Chondrocyte (in vitro differentiated cells): ENCODE measurements around the gene MEI1. TPM values are rescaled to one million over a fixed set of nuclear protein-coding genes. Genes with fewer than 3 reads are reported as not detected.
A peak's percentile ranks its signal among the peaks of the same experiment; 100 is the strongest.

ENCODE experiments used
- DNase-seq: peaks from one replicate; pipeline ENCODE4 v3.0.0; 2021; ENCODE audit warnings: mixed read lengths, low spot score
- H3K27ac Mint-ChIP-seq: one replicate; pipeline ENCODE4 v1.8.0; 2021; ENCODE audit warnings: mild to moderate bottlenecking, moderate library complexity, mixed read lengths; ENCODE audit not compliant: unreplicated experiment
- H3K27me3 Mint-ChIP-seq: 2 replicates; pipeline ENCODE4 v1.8.0; 2021; ENCODE audit warnings: low read depth, mixed read lengths
- H3K36me3 Mint-ChIP-seq: 2 replicates; pipeline ENCODE4 v1.8.0; 2021; ENCODE audit warnings: low read depth, mixed read lengths
- H3K4me1 Mint-ChIP-seq: 2 replicates; pipeline ENCODE4 v1.8.0; 2021; ENCODE audit warnings: low read depth, mild to moderate bottlenecking, mixed read lengths
- H3K4me3 Mint-ChIP-seq: one replicate; pipeline ENCODE4 v1.8.0; 2021; ENCODE audit warnings: mild to moderate bottlenecking, moderate library complexity, mixed read lengths; ENCODE audit not compliant: unreplicated experiment
- H3K9me3 Mint-ChIP-seq: 2 replicates; pipeline ENCODE4 v1.8.0; 2021; ENCODE audit warnings: low read depth, mixed read lengths
- total RNA-seq: library from RNA; stranded (reverse); gene quantifications from 3 replicates; pipeline ENCODE4 v1.2.1, GENCODE V29; 2021
- TF ChIP-seq, protein P1 (sequence below): fragments of 200-600 bp; sonication (generic); IDR thresholded peaks from 2 replicates; pipeline ENCODE4 v1.5.0; 2021; ENCODE audit warnings: antibody characterized with exemption, mild to moderate bottlenecking, moderate library complexity

MEI1 gene
- total RNA-seq, 1 donor from 2014 or later: 0.40 TPM

GRCh38 chr22:41801147-41801819, 102.0 kb downstream of the MEI1 start:
- Mint-ChIP-seq H3K36me3 (no peaks in the 10 kb centered on the region), H3K27ac (peak overlapping the region; percentile 74), H3K9me3 (no peaks in the 10 kb centered on the region), H3K27me3 (no peaks in the 10 kb centered on the region), H3K4me3 (peak overlapping the region; percentile 94), H3K4me1 (peaks cover 22% of the 10 kb centered on the region)
- no peak for DNase-seq
- TF ChIP-seq, protein P1, sequence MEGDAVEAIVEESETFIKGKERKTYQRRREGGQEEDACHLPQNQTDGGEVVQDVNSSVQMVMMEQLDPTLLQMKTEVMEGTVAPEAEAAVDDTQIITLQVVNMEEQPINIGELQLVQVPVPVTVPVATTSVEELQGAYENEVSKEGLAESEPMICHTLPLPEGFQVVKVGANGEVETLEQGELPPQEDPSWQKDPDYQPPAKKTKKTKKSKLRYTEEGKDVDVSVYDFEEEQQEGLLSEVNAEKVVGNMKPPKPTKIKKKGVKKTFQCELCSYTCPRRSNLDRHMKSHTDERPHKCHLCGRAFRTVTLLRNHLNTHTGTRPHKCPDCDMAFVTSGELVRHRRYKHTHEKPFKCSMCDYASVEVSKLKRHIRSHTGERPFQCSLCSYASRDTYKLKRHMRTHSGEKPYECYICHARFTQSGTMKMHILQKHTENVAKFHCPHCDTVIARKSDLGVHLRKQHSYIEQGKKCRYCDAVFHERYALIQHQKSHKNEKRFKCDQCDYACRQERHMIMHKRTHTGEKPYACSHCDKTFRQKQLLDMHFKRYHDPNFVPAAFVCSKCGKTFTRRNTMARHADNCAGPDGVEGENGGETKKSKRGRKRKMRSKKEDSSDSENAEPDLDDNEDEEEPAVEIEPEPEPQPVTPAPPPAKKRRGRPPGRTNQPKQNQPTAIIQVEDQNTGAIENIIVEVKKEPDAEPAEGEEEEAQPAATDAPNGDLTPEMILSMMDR: no peak

DNA sequence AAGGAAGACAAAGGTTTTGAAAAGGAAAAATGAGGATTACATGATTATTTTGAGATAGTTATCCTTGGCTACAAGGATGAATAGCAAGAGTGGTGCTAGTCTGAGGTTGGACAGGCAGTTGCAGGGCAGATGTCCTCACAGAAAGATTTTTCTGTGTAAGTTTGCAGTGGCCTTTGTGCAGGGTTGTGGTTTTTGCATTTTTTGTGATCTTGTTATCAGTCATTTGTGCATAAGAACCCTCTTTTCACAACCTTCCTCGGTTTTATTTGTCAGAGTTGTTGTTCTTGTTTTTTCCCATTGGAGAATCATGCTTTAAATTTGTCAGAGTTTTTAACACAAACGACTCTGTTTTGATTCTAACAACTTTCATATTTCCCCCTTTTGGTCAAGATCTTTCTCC, 102.6 kb downstream of the MEI1 start:
- no peaks in the 10 kb centered on the region for H3K9me3 Mint-ChIP-seq
- no peak for DNase-seq
- H3K27ac Mint-ChIP-seq: no peak overlapping the region

GRCh38 chr22:41805639-41806038, 106.3 kb downstream of the MEI1 start:
- Mint-ChIP-seq H3K36me3 (peaks cover 2% of the 10 kb centered on the region), H3K9me3 (no peaks in the 10 kb centered on the region), H3K4me1 (peaks cover 13% of the 10 kb centered on the region), H3K27me3 (no peaks in the 10 kb centered on the region), H3K4me3 (no peak overlapping the region), H3K27ac (no peak overlapping the region)
- TF ChIP-seq, protein P1: no peak
- no peak for DNase-seq

More for the DNA sequence above, 102.6 kb downstream of the MEI1 start:
- Mint-ChIP-seq H3K4me3 (peak overlapping the region; percentile 94), H3K27me3 (no peaks in the 10 kb centered on the region), H3K36me3 (no peaks in the 10 kb centered on the region), H3K4me1 (peaks cover 22% of the 10 kb centered on the region)
- TF ChIP-seq, protein P1: no peak

DNA sequence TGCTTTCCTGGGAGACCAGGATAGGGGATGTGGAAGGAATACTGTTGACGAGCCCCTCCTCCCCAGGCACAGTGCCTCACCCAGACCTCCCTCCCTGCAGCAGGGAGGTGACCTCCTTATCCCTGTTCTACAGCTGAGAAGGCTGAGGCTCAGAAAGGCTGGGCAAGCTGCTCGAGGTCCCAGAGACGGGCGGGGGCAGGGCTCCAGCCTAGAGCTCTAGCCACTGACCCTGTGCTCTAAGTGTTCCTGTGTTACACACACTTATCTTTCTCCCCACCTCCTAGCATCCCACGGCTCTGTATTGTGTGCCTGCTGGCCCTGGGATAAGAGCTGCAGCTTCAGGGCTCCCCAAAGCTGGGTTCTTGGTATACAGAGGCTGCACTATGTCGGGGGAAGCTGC, 109.1 kb downstream of the MEI1 start:
- no peak for DNase-seq
- Mint-ChIP-seq H3K4me3 (no peak overlapping the region), H3K27ac (no peak overlapping the region), H3K4me1 (no peaks in the 10 kb centered on the region), H3K9me3 (no peaks in the 10 kb centered on the region), H3K27me3 (no peaks in the 10 kb centered on the region), H3K36me3 (peaks cover 2% of the 10 kb centered on the region)
- TF ChIP-seq, protein P1: no peak

DNA sequence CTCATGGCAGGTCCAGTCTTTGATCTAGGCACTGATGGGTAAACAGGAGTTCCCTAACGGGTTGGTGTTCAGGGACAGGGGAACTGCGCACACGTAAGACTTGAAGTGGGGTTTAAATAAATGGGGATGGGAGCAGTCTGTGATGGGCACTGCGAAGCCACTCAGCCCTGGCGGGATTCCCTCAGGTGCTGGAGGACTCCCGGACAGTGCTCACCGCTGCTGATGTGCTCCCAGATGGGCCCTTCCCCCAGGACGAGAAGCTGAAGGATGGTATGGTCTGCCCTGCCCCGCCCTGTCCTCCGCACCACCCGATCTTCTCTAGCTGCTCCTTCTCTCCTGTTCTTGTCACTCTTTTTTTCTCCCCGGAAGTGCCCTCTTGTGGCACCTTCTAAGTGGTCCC, 110.7 kb downstream of the MEI1 start:
- TF ChIP-seq, protein P1: no peak
- no peaks in the 10 kb centered on the region for H3K9me3 Mint-ChIP-seq
- DNase-seq: peak; percentile 54
- no peaks in the 10 kb centered on the region for H3K27me3 Mint-ChIP-seq
- H3K4me3 Mint-ChIP-seq: no peak overlapping the region
- no peak overlapping the region for H3K27ac Mint-ChIP-seq
- no peaks in the 10 kb centered on the region for H3K4me1 Mint-ChIP-seq
- H3K36me3 Mint-ChIP-seq: peaks cover 4% of the 10 kb centered on the region
